ENCODE measurements around the gene FZD8. TPM values are rescaled to one million over a fixed set of nuclear protein-coding genes. Genes with fewer than 3 reads are reported as not detected.
A peak's percentile ranks its signal among the peaks of the same experiment; 100 is the strongest.

FZD8 gene
- total and polyA plus RNA-seq, 4 donors = 2.8 to 21.2 (median 9.4) TPM

GRCh38 chr10:35636956-35637355 lies 5.1 kb downstream of the FZD8 start:
- Histone ChIP-seq H3K4me3 (ENCODE audit: low read depth, low read length) (no peak overlapping the region), H3K36me3 (ENCODE audit: control insufficient read depth, insufficient read depth, low read length) (no peaks in the 10 kb centered on the region), H3K27me3 (ENCODE audit: control insufficient read depth, insufficient read depth, low read length) (peaks cover 28% of the 10 kb centered on the region), H3K9me3 (ENCODE audit: control insufficient read depth, insufficient read depth, low read length) (no peaks in the 10 kb centered on the region), H3K27ac (ENCODE audit: low read depth, low read length) (no peak overlapping the region), H3K4me1 (ENCODE audit: control insufficient read depth, insufficient read depth, low read length) (peaks cover 15% of the 10 kb centered on the region)
- DNase-seq (ENCODE audit: low read depth in 4 of 6, low spot score in 6 of 6) = no peak
- 0% methylated on average over 2 of the region's 7 CpGs for WGBS (ENCODE audit: insufficient coverage)

- Histone ChIP-seq H3K4me3 (ENCODE audit: low read depth, low read length) (no peak overlapping the region), H3K4me1 (ENCODE audit: control insufficient read depth, insufficient read depth, low read length) (peaks cover 15% of the 10 kb centered on the region), H3K27ac (ENCODE audit: low read depth, low read length) (no peak overlapping the region), H3K9me3 (ENCODE audit: control insufficient read depth, insufficient read depth, low read length) (no peaks in the 10 kb centered on the region), H3K36me3 (ENCODE audit: control insufficient read depth, insufficient read depth, low read length) (no peaks in the 10 kb centered on the region), H3K27me3 (ENCODE audit: control insufficient read depth, insufficient read depth, low read length) (peaks cover 28% of the 10 kb centered on the region)
- DNase-seq (ENCODE audit: low read depth in 4 of 6, low spot score in 6 of 6) = peak in 4 of 6 donors; percentile 63 to 94 (median 82)
- WGBS (ENCODE audit: insufficient coverage) = 0% methylated on average over 2 of the region's 6 CpGs
These were observed 6.5 kb downstream of the FZD8 start for GRCh38 chr10:35635576-35635975.

GRCh38 chr10:35633006-35633980 lies 8.8 kb downstream of the FZD8 start:
- Histone ChIP-seq H3K9me3 (ENCODE audit: control insufficient read depth, insufficient read depth, low read length) (no peaks in the 10 kb centered on the region), H3K27me3 (ENCODE audit: control insufficient read depth, insufficient read depth, low read length) (peaks cover 17% of the 10 kb centered on the region), H3K27ac (ENCODE audit: low read depth, low read length) (no peak overlapping the region), H3K4me3 (ENCODE audit: low read depth, low read length) (no peak overlapping the region), H3K4me1 (ENCODE audit: control insufficient read depth, insufficient read depth, low read length) (peaks cover 4% of the 10 kb centered on the region), H3K36me3 (ENCODE audit: control insufficient read depth, insufficient read depth, low read length) (no peaks in the 10 kb centered on the region)
- 61% methylated on average over 4 of the region's 12 CpGs for WGBS (ENCODE audit: insufficient coverage)
- no peak for DNase-seq (ENCODE audit: low read depth in 4 of 6, low spot score in 6 of 6)

- Histone ChIP-seq H3K27ac (ENCODE audit: low read depth, low read length) (no peak overlapping the region), H3K9me3 (ENCODE audit: control insufficient read depth, insufficient read depth, low read length) (no peaks in the 10 kb centered on the region), H3K27me3 (ENCODE audit: control insufficient read depth, insufficient read depth, low read length) (peaks cover 4% of the 10 kb centered on the region), H3K36me3 (ENCODE audit: control insufficient read depth, insufficient read depth, low read length) (no peaks in the 10 kb centered on the region), H3K4me1 (ENCODE audit: control insufficient read depth, insufficient read depth, low read length) (no peaks in the 10 kb centered on the region), H3K4me3 (ENCODE audit: low read depth, low read length) (no peak overlapping the region)
- no peak for DNase-seq (ENCODE audit: low read depth in 4 of 6, low spot score in 6 of 6)
These were observed 10.1 kb downstream of the FZD8 start for GRCh38 chr10:35632027-35632426.

- Histone ChIP-seq H3K9me3 (ENCODE audit: control insufficient read depth, insufficient read depth, low read length) (no peaks in the 10 kb centered on the region), H3K27ac (ENCODE audit: low read depth, low read length) (no peak overlapping the region), H3K4me1 (ENCODE audit: control insufficient read depth, insufficient read depth, low read length) (no peaks in the 10 kb centered on the region), H3K4me3 (ENCODE audit: low read depth, low read length) (no peak overlapping the region), H3K36me3 (ENCODE audit: control insufficient read depth, insufficient read depth, low read length) (no peaks in the 10 kb centered on the region), H3K27me3 (ENCODE audit: control insufficient read depth, insufficient read depth, low read length) (no peaks in the 10 kb centered on the region)
- 100% methylated on average over 1 of the region's 1 CpG for WGBS (ENCODE audit: insufficient coverage)
- no peak for DNase-seq (ENCODE audit: low read depth in 4 of 6, low spot score in 6 of 6)
These were observed 10.7 kb downstream of the FZD8 start for GRCh38 chr10:35631404-35631803.

GRCh38 chr10:35626971-35627507 lies 15.1 kb downstream of the FZD8 start:
- no peaks in the 10 kb centered on the region for H3K36me3 ChIP-seq (ENCODE audit: control insufficient read depth, insufficient read depth, low read length)
- H3K9me3 ChIP-seq (ENCODE audit: control insufficient read depth, insufficient read depth, low read length) = no peaks in the 10 kb centered on the region
- no peak overlapping the region for H3K27ac ChIP-seq (ENCODE audit: low read depth, low read length)
- no peak for DNase-seq (ENCODE audit: low read depth in 4 of 6, low spot score in 6 of 6)
- H3K4me3 ChIP-seq (ENCODE audit: low read depth, low read length) = no peak overlapping the region
- no peaks in the 10 kb centered on the region for H3K27me3 ChIP-seq (ENCODE audit: control insufficient read depth, insufficient read depth, low read length)
- no CpG with 5 or more reads among the region's 6 CpGs for WGBS (ENCODE audit: insufficient coverage)
- H3K4me1 ChIP-seq (ENCODE audit: control insufficient read depth, insufficient read depth, low read length) = no peaks in the 10 kb centered on the region

GRCh38 chr10:35614312-35614711 lies 27.8 kb downstream of the FZD8 start:
- WGBS (ENCODE audit: insufficient coverage) = 90% methylated on average over 2 of the region's 5 CpGs
- Histone ChIP-seq H3K4me1 (ENCODE audit: control insufficient read depth, insufficient read depth, low read length) (no peaks in the 10 kb centered on the region), H3K9me3 (ENCODE audit: control insufficient read depth, insufficient read depth, low read length) (no peaks in the 10 kb centered on the region), H3K27ac (ENCODE audit: low read depth, low read length) (no peak overlapping the region), H3K36me3 (ENCODE audit: control insufficient read depth, insufficient read depth, low read length) (no peaks in the 10 kb centered on the region), H3K27me3 (ENCODE audit: control insufficient read depth, insufficient read depth, low read length) (peaks cover 2% of the 10 kb centered on the region), H3K4me3 (ENCODE audit: low read depth, low read length) (no peak overlapping the region)
- no peak for DNase-seq (ENCODE audit: low read depth in 4 of 6, low spot score in 6 of 6)

- no peaks in the 10 kb centered on the region for H3K4me1 ChIP-seq (ENCODE audit: control insufficient read depth, insufficient read depth, low read length)
- H3K27me3 ChIP-seq (ENCODE audit: control insufficient read depth, insufficient read depth, low read length) = peaks cover 2% of the 10 kb centered on the region
- no peaks in the 10 kb centered on the region for H3K36me3 ChIP-seq (ENCODE audit: control insufficient read depth, insufficient read depth, low read length)
- WGBS (ENCODE audit: insufficient coverage) = 81% methylated on average over 3 of the region's 8 CpGs
- H3K4me3 ChIP-seq (ENCODE audit: low read depth, low read length) = no peak overlapping the region
- H3K9me3 ChIP-seq (ENCODE audit: control insufficient read depth, insufficient read depth, low read length) = no peaks in the 10 kb centered on the region
- no peak overlapping the region for H3K27ac ChIP-seq (ENCODE audit: low read depth, low read length)
- peak in 2 of 6 donors; percentile 29 to 42 for DNase-seq (ENCODE audit: low read depth in 4 of 6, low spot score in 6 of 6)
These were observed 28.4 kb downstream of the FZD8 start for GRCh38 chr10:35613597-35614226.

- WGBS (ENCODE audit: insufficient coverage) = no CpG with 5 or more reads among the region's 2 CpGs
- no peak for DNase-seq (ENCODE audit: low read depth in 4 of 6, low spot score in 6 of 6)
These were observed 29.0 kb downstream of the FZD8 start for GRCh38 chr10:35613107-35613440.

More at GRCh38 chr10:35613107-35613440, 29.0 kb downstream of the FZD8 start:
- Histone ChIP-seq H3K27ac (ENCODE audit: low read depth, low read length) (no peak overlapping the region), H3K4me1 (ENCODE audit: control insufficient read depth, insufficient read depth, low read length) (peaks cover 4% of the 10 kb centered on the region), H3K27me3 (ENCODE audit: control insufficient read depth, insufficient read depth, low read length) (peaks cover 4% of the 10 kb centered on the region), H3K36me3 (ENCODE audit: control insufficient read depth, insufficient read depth, low read length) (no peaks in the 10 kb centered on the region), H3K9me3 (ENCODE audit: control insufficient read depth, insufficient read depth, low read length) (no peaks in the 10 kb centered on the region), H3K4me3 (ENCODE audit: low read depth, low read length) (no peak overlapping the region)

All from spinal cord (tissue), 10 donors.